Upper lobe of right lung (tissue), 1 donor: Measurements from ENCODE around the gene ATF6B. TPM values are rescaled to one million over a fixed set of nuclear protein-coding genes. Genes with fewer than 3 reads are reported as not detected.

Source experiments
- ATAC-seq: fragments of 200-7000 bp; cut with Tn5 transposase; one replicate; pipeline ENCODE4 v1.9.1; 2020; ENCODE audit warnings: mild to moderate bottlenecking, moderate library complexity
- DNase-seq: peaks from one replicate; pipeline ENCODE4 v3.0.0-alpha.2; 2020
- H3K27ac ChIP-seq: fragments of 200-600 bp; one replicate; pipeline ENCODE4 v1.8.0; 2022
- H3K27me3 ChIP-seq: fragments of 200-600 bp; one replicate; pipeline ENCODE4 v1.8.0; 2022; ENCODE audit warnings: mild to moderate bottlenecking
- H3K36me3 ChIP-seq: fragments of 200-600 bp; one replicate; pipeline ENCODE4 v1.8.0; 2022
- H3K4me1 ChIP-seq: fragments of 200-600 bp; one replicate; pipeline ENCODE4 v1.8.0; 2022
- H3K4me3 ChIP-seq: fragments of 200-600 bp; one replicate; pipeline ENCODE4 v1.8.0; 2022; ENCODE audit warnings: mild to moderate bottlenecking
- H3K9me3 ChIP-seq: fragments of 200-600 bp; one replicate; pipeline ENCODE4 v1.8.0; 2022
- CTCF ChIP-seq: fragments of 200-600 bp; IDR thresholded peaks from one replicate; pipeline ENCODE4 v1.8.0; 2022; ENCODE audit warnings: antibody characterized with exemption
- intact Hi-C: fragments of 100-400 bp; cut with DNase I; formaldehyde crosslinking; loops from one replicate; pipeline ENCODE4 v1.11.0; 2022
- total RNA-seq: library from RNA; stranded (reverse); fragmentation: NEBNext Ultra II Directional; extraction: Animal tissue kit (Norgen Biotek cat#: 25700); gene quantifications from one replicate; pipeline ENCODE4 v1.2.1, GENCODE V29; 2021
- donor health status: DM: no; HTN: yes; CAD: no; lungs with severe emphysema.

Gene ATF6B
- total RNA-seq, 1 donor from 2014 or later, result 78.1 TPM

GRCh38 chr6:32096087-32096393 is 32.0 kb downstream of the ATF6B start:
- Histone ChIP-seq H3K4me3 (peak overlapping the region; percentile 8), H3K4me1 (peaks cover 23% of the 10 kb centered on the region), H3K36me3 (peaks cover 22% of the 10 kb centered on the region), H3K27ac (no peak overlapping the region), H3K27me3 (peaks cover 22% of the 10 kb centered on the region), H3K9me3 (no peaks in the 10 kb centered on the region)
- no peak for DNase-seq
- TF ChIP-seq CTCF, result no peak
- intact Hi-C loops, result no loop called here
- ATAC-seq, result no peak

GRCh38 chr6:32095338-32096086 is 32.5 kb downstream of the ATF6B start:
- ATAC-seq (peak; percentile 20), DNase-seq (peak; percentile 57)
- H3K27ac ChIP-seq, result no peak overlapping the region
- H3K9me3 ChIP-seq, result no peaks in the 10 kb centered on the region
- peaks cover 22% of the 10 kb centered on the region for H3K36me3 ChIP-seq
- intact Hi-C loops, result no loop called here
- peaks cover 23% of the 10 kb centered on the region for H3K4me1 ChIP-seq
- no peak overlapping the region for H3K4me3 ChIP-seq
- TF ChIP-seq CTCF, result no peak
- H3K27me3 ChIP-seq, result peaks cover 22% of the 10 kb centered on the region

GRCh38 chr6:32092760-32093497 is 35.1 kb downstream of the ATF6B start:
- peak; percentile 63 for DNase-seq
- TF ChIP-seq CTCF, result no peak
- peak overlapping the region; percentile 78 for H3K27ac ChIP-seq
- no peak overlapping the region for H3K4me3 ChIP-seq
- H3K27me3 ChIP-seq, result peaks cover 22% of the 10 kb centered on the region
- no peaks in the 10 kb centered on the region for H3K9me3 ChIP-seq
- ATAC-seq, result peak; percentile 9
- H3K36me3 ChIP-seq, result peaks cover 29% of the 10 kb centered on the region
- intact Hi-C loops, result no loop called here
- H3K4me1 ChIP-seq, result peaks cover 25% of the 10 kb centered on the region

GRCh38 chr6:32089082-32089828 is 38.8 kb downstream of the ATF6B start:
- TF ChIP-seq CTCF, result no peak
- Histone ChIP-seq H3K4me1 (peaks cover 38% of the 10 kb centered on the region), H3K36me3 (peaks cover 19% of the 10 kb centered on the region), H3K27me3 (no peaks in the 10 kb centered on the region), H3K27ac (peak overlapping the region; percentile 17), H3K9me3 (no peaks in the 10 kb centered on the region), H3K4me3 (no peak overlapping the region)
- no peak for ATAC-seq
- intact Hi-C loops, result no loop called here
- peak; percentile 60 for DNase-seq

- no peak for TF ChIP-seq CTCF
- no peaks in the 10 kb centered on the region for H3K9me3 ChIP-seq
- H3K36me3 ChIP-seq, result peaks cover 26% of the 10 kb centered on the region
- no peaks in the 10 kb centered on the region for H3K27me3 ChIP-seq
- H3K4me3 ChIP-seq, result no peak overlapping the region
- intact Hi-C loops, result no loop called here
- ATAC-seq, result no peak
- DNase-seq, result no peak
- peaks cover 35% of the 10 kb centered on the region for H3K4me1 ChIP-seq
- peak overlapping the region; percentile 55 for H3K27ac ChIP-seq
Measured at GRCh38 chr6:32088487-32089049, 39.5 kb downstream of the ATF6B start.
